ENCODE data around the gene PRDM15.
"Not testable (repeated sequence)": the region's sequence is repeated elsewhere in the genome, so short reads cannot be mapped to it uniquely, and the experiment has no call there.

Gene PRDM15

GRCh38 chr21:41804381-41804780 is 74.8 kb downstream of the PRDM15 start:
- no peak for DNase-seq

DNA sequence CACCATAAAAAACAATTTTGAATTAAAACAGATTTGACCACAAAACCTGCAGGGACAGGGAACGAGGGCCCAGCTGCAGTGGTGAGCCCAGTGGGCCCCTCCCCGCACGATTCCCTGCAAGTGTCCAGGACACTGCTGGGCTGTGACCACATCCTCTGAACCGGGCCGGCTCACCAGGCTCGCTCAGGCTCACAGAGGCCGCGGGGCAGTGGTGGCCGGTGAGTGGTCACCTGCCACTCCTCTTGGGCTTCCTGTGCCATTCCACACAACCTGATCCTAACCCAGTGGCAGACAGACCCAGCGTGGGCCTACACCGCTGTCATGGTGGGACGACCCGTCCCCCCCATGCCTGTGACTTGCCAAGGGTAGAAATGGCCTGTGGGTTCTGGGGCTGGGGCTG is 75.8 kb downstream of the PRDM15 start:
- no peak for DNase-seq

GRCh38 chr21:41802684-41803083 is 76.5 kb downstream of the PRDM15 start:
- DNase-seq = no peak

GRCh38 chr21:41802198-41802584 is 77.0 kb downstream of the PRDM15 start:
- DNase-seq = no peak

- no peak for DNase-seq
Measured at GRCh38 chr21:41801321-41802197, 77.6 kb downstream of the PRDM15 start.

GRCh38 chr21:41800425-41801320 is 78.5 kb downstream of the PRDM15 start:
- DNase-seq = no peak

DNA sequence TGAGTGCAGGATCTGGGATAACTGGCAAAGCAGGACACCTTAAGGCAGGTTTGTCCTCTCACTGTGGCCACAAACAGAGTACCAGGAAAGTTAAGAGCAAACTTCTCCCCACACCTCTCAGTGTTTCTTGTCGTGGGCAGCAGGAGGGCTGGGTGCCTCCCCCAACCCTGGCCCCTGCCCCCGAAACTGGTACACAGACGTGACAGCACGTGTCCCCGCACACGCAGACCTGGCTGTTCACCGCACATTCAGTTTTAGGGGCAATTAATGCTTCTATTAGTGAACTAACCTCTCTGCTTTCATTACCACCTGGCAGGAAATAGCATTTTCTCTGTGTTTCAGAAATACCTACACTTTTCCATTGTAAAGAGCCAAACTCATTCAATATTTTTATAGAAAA is 79.4 kb downstream of the PRDM15 start:
- DNase-seq = no peak

DNA sequence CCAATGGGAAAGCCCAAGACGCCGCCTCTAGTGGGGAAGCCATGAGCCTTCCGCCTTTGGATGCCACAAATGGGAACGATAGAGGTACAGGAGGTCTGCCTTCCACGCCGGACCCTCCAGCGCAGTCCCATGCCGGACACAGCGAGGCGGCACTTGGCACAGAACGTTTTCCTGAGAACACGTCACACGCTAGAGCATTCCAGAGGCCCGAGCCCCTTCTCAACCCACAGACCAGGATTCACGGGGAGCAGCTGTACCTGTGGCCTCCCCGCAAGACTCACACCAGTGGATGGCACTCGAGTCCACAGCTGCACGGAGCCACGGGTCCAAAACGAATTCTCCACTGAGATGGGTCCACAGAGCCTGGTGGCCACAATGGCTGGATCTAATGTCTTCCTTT is 80.8 kb downstream of the PRDM15 start:
- no peak for DNase-seq

- no peak for DNase-seq
Measured at GRCh38 chr21:41796476-41797080, 82.6 kb downstream of the PRDM15 start.

GRCh38 chr21:41795726-41796125 is 83.4 kb downstream of the PRDM15 start:
- no peak for DNase-seq

- DNase-seq = no peak
Measured at GRCh38 chr21:41794600-41794999, 84.5 kb downstream of the PRDM15 start.

DNA sequence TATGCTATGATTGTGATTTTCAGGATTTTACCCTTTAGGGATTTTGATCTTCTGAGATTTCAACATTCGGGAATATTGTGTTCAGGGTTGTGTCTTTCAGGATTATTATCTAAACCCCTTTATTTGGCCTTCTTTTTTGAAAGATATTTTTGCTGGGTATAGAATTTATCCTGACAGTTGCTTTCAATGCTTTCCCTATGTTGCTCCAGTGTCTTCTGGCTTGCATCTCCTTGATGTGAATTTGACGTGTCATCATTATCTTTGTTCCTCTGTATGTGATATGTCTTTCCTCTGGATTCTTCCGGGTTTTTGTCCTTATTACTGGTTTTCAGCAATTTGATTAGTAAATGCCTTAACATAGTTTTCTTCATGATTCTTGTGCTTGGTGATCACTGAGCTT is 86.4 kb downstream of the PRDM15 start:
- no peak for DNase-seq

DNA sequence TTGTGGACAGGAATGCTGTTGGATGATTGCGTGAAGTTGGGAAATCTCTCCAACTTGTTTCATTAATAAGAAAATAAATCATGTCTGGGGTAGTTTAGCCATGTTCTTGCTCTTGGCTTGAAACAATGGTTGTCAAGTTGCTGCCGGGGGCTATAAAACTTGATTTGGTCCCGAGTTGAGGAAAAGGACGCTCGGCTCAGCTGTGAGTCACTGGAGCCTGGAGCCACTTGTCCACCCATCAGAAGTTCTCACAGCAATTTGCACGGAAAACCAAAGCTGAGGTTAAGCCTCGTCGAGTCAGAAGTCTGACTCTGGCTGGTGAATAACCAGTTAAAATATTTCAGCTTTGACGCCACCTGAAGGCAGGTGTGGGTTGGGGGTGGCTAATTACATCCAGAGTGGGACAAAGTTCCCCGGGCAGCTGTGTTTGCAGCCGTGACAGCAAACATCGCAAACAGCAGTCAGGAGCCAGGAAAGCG is 92.6 kb downstream of the PRDM15 start:
- DNase-seq = no peak

DNA sequence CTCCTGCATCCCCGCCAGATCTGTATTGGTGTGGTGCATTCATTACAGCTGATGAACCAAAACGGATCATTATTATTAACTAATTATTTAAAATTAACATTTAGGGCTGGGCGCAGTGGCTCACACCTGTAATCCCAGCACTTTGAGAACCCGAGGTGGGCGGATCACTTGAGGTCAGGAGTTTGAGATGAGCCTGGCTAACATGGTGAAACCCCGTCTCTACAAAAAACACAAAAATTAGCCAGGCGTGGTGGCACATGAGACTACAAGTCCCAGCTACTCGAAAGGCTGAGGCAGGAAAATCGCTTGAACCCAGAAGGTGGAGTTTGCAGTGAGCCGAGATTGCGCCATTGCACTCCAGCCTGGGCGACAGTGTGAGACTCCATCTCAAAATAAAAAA is 93.9 kb downstream of the PRDM15 start:
- DNase-seq = not testable (repeated sequence)

DNA sequence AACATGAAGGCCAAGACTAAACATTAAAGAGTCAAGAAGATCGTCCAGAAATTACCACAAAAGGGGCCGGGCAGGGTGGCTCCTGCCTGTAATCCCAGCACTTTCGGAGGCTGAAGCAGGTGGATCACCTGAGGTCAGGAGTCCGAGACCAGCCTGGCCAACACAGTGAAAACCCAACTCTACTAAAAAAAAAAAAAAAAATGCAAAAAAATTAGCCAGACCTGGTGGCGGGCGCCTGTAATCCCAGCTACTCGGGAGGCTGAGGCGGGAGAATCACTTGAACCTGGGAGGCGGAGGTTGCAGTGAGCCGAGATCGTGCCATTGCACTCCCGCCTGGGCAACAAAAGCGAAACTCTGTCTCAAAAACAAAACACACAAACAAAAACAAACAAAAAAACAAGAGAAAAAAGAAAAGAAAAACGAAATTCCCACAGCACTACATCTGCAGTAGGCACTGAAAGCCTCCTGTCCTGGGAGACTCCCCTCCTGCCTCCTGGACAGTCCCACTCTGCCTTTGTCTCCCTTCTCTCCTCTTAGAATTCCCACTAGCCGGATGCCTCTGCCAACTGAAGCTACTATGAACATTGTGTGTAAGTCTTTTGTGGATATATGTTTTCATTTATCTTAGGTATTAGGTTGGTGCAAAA is 94.6 kb downstream of the PRDM15 start:
- no peak for DNase-seq

GRCh38 chr21:41783476-41784180 is 95.5 kb downstream of the PRDM15 start:
- DNase-seq = peak in 1 of 6 experiments; percentile 14

DNA sequence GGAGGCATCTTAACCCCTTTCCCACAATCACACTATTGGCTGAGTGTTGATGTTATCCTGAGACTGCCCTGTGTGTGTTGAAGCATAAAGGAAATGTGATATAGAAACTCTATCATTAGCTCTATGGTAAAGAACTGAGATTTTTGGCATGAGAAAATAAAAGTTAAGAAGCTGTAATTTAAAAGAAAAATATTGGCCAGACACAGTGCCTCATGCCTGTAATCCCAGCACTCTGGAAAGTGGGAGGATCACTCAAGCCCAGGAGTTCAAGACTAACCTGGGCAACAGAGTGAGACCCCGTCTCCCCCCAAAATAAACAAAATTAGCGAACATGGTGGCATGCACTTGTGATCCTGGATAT is 98.1 kb downstream of the PRDM15 start:
- no peak for DNase-seq

- no peak for DNase-seq
Measured at GRCh38 chr21:41780337-41781049, 98.7 kb downstream of the PRDM15 start.

DNA sequence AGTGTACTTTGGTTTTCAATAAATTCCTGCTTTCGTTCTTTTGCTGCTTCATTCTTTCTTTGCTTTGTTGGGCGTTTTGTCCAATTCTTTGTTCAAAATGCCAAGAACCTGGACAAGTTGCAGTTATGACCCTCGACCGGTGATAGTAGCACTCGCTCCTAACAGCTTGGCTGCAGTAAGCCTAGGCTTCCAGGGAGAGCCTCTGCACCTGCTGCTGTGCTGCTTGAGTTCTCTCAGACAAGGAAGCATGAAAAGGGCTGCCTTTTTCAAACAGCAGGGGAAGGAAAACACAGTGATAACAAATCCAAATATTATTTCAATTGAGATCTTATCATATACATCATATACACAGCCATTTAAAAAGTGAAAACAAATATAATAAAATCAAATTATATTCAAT is 99.5 kb downstream of the PRDM15 start:
- no peak for DNase-seq

GRCh38 chr21:41778930-41779600 is 100.1 kb downstream of the PRDM15 start:
- peak in 1 of 6 experiments; percentile 22 for DNase-seq

All from stimulated activated naive CD4-positive, alpha-beta T cell (primary cell).